Measurements from ENCODE around the gene PCBP3.
"Not testable (repeated sequence)": the region's sequence is repeated elsewhere in the genome, so short reads cannot be mapped to it uniquely, and the experiment has no call there.

Gene PCBP3

DNA sequence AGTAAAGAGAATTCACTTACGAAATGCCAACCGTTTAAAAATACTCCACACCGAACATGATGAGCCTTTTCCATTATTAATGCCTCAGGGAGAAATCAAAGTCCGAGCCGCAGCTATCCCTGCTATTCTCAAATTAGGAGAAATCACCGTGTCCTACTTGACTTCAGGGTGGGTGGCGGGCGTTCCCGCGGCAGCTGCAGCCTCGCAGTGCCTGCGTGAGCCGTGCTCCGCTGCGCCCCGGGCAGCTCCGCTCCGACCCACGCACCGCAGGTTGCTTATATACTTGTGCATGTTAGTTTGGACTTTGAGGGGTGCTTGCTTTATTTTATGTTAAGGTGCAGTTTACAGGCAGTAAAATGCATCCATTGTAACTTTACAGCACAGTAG, 35.6 kb upstream of the PCBP3 start:
- TF ChIP-seq, protein P1, sequence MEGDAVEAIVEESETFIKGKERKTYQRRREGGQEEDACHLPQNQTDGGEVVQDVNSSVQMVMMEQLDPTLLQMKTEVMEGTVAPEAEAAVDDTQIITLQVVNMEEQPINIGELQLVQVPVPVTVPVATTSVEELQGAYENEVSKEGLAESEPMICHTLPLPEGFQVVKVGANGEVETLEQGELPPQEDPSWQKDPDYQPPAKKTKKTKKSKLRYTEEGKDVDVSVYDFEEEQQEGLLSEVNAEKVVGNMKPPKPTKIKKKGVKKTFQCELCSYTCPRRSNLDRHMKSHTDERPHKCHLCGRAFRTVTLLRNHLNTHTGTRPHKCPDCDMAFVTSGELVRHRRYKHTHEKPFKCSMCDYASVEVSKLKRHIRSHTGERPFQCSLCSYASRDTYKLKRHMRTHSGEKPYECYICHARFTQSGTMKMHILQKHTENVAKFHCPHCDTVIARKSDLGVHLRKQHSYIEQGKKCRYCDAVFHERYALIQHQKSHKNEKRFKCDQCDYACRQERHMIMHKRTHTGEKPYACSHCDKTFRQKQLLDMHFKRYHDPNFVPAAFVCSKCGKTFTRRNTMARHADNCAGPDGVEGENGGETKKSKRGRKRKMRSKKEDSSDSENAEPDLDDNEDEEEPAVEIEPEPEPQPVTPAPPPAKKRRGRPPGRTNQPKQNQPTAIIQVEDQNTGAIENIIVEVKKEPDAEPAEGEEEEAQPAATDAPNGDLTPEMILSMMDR (IDR thresholded peaks at IDR 0.05; ENCODE audit: low read depth, low read length, missing control alignments) = no peak
- H3K4me3 ChIP-seq (replicated peaks; ENCODE audit: low read depth, low read length) = no peak overlapping the region
- DNase-seq (ENCODE audit: extremely low read depth, low read depth) = no peak

DNA sequence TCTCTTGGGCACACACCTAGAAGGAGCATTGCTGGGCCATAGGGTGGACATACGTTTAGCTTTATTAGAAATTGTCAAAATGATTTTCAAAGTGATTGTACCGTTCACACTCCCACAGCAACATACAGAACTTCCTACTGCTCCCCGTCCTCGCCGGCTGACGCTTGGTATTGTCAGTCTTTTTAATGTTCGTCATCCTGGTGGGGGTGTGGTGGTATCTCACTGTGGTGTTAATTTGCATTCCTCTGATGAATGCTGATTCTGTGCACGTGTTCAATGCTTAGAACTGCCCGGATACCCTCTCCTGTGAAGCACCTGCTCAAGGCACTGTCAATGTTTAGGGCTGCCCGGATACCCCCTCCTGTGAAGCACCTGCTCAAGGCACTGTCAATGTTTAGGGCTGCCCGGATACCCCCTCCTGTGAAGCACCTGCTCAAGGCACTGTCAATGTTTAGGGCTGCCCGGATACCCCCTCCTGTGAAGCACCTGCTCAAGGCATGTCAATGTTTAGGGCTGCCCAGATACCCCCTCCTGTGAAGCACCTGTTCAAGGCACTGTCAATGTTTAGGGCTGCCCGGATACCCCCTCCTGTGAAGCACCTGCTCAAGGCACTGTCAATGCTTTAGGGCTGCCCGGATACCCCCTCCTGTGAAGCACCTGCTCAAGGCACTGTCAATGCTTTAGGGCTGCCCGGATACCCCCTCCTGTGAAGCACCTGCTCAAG, 34.6 kb upstream of the PCBP3 start:
- not testable (repeated sequence) for H3K4me3 ChIP-seq (replicated peaks; ENCODE audit: low read depth, low read length)

DNA sequence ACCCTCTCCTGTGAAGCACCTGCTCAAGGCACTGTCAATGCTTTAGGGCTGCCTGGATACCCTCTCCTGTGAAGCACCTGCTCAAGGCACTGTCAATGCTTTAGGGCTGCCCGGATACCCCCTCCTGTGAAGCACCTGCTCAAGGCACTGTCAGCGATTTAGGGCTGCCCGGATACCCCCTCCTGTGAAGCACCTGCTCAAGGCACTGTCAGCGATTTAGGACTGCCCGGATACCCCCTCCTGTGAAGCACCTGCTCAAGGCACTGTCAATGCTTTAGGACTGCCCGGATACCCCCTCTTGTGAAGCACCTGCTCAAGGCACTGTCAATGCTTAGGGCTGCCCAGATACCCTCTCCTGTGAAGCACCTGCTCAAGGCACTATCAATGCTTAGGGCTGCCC, 33.9 kb upstream of the PCBP3 start:
- DNase-seq (ENCODE audit: extremely low read depth, low read depth); H3K4me3 ChIP-seq (replicated peaks; ENCODE audit: low read depth, low read length): not testable (repeated sequence)

More for the DNA sequence above, 34.6 kb upstream of the PCBP3 start:
- DNase-seq (ENCODE audit: extremely low read depth, low read depth) = not testable (repeated sequence)

DNA sequence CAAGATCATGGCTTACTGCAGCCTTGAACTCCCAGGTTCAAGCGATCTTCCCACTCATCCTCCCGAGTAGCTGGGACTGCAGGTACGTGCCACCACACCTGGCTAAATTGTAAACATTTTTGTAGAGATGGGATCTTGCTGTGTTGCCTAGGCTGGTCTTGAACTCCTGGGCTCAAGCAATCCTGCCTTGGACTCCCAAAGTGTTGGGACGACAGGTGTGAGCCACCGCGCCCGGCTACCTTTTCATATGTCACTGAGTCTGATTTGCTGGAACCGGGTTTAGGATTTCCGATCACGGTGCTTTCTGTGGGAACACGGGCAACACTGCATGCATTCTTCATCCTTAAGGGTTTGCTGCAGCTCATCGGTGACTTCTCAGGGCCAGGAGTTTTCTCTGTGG, 32.2 kb upstream of the PCBP3 start:
- TF ChIP-seq, protein P1 (IDR thresholded peaks at IDR 0.05; ENCODE audit: low read depth, low read length, missing control alignments) = no peak
- H3K4me3 ChIP-seq (replicated peaks; ENCODE audit: low read depth, low read length) = no peak overlapping the region
- no peak for DNase-seq (ENCODE audit: extremely low read depth, low read depth)

DNA sequence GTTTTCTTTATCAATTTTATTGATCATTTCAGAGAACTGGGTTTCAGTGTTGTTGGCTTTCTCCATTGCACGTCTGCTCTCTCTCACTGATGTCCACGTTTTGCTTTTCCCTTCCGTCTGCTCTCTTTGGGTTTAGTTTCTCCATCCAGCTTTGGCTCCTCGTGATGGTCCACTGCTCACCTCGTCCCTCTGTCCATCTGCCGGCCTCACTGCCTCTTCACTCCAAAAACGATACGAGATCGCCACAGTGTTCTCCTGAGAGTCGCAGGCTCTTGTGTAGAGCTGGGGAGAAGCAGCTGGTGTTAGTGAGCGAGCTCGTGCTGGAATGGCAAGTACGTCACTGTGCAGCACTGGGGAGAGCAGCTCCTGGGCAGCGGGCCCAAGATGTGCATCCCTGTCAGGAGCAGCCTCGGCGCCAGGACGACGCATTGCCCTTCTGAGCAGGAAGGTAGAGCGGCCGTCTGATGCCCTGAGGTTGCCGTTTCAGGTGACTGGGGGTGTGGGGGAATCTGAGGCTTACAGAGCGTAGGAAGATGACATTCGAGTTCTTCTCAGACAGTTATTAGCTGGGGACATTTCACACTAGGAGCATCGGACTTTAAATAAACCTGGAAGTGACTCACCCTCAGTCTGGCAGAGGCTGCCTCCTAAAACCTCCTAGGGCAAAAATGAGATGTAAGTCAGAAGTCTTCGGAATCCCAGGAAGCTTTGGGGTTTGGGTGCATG, 31.4 kb upstream of the PCBP3 start:
- no peak for DNase-seq (ENCODE audit: extremely low read depth, low read depth)

DNA sequence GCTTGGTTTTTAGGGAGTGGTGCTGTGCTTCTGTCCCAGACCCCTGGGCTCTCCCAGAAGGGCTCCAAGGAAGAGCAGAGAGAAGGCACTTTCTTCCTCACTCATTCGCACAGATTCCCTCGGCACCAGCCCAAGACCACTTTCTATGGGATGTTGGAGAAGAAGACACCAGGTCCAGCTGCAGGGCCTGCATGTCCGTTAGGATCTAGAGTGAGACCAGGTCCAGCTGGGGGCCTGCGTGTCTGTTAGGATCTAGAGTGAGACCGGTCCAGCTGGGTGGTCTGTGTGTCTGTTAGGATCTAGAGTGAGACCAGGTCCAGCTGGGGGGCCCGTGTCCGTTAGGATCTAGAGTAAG, 30.9 kb upstream of the PCBP3 start:
- DNase-seq (ENCODE audit: extremely low read depth, low read depth); H3K4me3 ChIP-seq (replicated peaks; ENCODE audit: low read depth, low read length): not testable (repeated sequence)

More for the DNA sequence above, 31.4 kb upstream of the PCBP3 start:
- no peak overlapping the region for H3K4me3 ChIP-seq (replicated peaks; ENCODE audit: low read depth, low read length)
- TF ChIP-seq, protein P1 (IDR thresholded peaks at IDR 0.05; ENCODE audit: low read depth, low read length, missing control alignments) = no peak

DNA sequence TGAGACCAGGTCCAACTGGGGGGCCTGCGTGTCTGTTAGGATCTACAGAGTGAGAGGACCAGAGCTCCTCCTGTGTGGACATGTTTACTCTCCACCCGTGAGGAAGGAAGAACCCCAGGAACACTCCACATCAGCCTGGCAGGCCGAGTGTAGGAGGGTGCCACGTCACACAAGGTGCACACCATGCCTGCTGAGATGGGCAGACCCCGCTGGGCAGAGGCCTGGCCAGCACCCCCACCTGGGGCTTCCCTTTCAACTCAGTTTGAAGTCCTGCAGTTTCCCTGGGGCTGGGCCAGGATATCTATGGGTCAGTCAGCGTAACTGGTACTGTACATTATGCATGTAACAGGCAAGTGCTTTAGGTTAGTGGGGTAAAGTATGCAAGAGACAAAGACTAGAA, 30.1 kb upstream of the PCBP3 start:
- no peak for DNase-seq (ENCODE audit: extremely low read depth, low read depth)
- H3K4me3 ChIP-seq (replicated peaks; ENCODE audit: low read depth, low read length) = no peak overlapping the region
- TF ChIP-seq, protein P1 (IDR thresholded peaks at IDR 0.05; ENCODE audit: low read depth, low read length, missing control alignments) = no peak

DNA sequence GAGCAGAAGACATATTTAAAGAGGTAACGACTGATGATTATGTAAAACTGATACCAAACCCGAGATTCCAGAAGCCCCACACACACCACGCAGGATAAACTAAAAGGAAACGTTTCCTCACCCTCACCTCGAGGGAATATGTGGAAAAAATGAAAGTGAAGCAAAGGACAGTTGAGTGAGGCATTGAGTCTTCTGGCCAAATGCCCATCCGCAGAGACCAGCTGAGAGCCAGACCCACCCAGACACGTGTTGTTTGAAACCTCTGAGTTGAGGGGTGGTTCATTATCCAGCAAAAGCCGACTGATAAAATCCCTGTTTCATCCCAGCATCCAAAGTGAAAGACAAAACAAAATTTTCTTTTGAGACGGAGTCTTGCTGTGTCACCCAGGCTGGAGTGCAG, 29.6 kb upstream of the PCBP3 start:
- TF ChIP-seq, protein P1 (IDR thresholded peaks at IDR 0.05; ENCODE audit: low read depth, low read length, missing control alignments) = no peak
- no peak for DNase-seq (ENCODE audit: extremely low read depth, low read depth)
- H3K4me3 ChIP-seq (replicated peaks; ENCODE audit: low read depth, low read length) = no peak overlapping the region

Data from HFF-Myc (cell line).